Stomach (tissue), 19 donors: ENCODE data around the gene TEX9. TPM values are rescaled to one million over a fixed set of nuclear protein-coding genes. Genes with fewer than 3 reads are reported as not detected.
"Not testable (repeated sequence)": the region's sequence is repeated elsewhere in the genome, so short reads cannot be mapped to it uniquely, and the experiment has no call there.

Source experiments
- DNase-seq, 2 donors: peaks; one replicate each; pipeline versions ENCODE4 v3.0.0 to v3.0.0-alpha.2; 2013 to 2019
- H3K27ac ChIP-seq, 5 donors: fragments of 200-600 bp in 4 of 5; sonication (generic) in 4 of 5; one replicate each; pipeline ENCODE4 v1.5.1; 2013 to 2019; ENCODE audit warnings: mild to moderate bottlenecking in 1 of 5, moderate library complexity in 1 of 5
- H3K27me3 ChIP-seq, 3 donors: fragments of 200-600 bp; sonication (generic); one replicate each; pipeline ENCODE4 v1.5.1; 2017 to 2019; ENCODE audit warnings: mixed run types in 1 of 3
- H3K36me3 ChIP-seq, 4 donors: fragments of 200-600 bp; sonication (generic); 1 replicate in 3 of 4; 2 replicates in 1 of 4; pipeline ENCODE4 v1.5.1; 2016 to 2019
- H3K4me1 ChIP-seq, 4 donors: fragments of 200-600 bp; sonication (generic); one replicate each; pipeline ENCODE4 v1.5.1; 2016 to 2019
- H3K4me3 ChIP-seq, 4 donors: fragments of 200-600 bp; sonication (generic) in 3 of 4; one replicate each; pipeline ENCODE4 v1.5.1; 2016 to 2019; ENCODE audit warnings: mild to moderate bottlenecking in 1 of 4
- H3K9me3 ChIP-seq, 4 donors: fragments of 200-600 bp; sonication (generic); one replicate each; pipeline ENCODE4 v1.5.1; 2016 to 2019
- CTCF ChIP-seq, 7 experiments: fragments of 450-650 bp in 4 of 7; fragments of 200-600 bp in 3 of 7; sonication (generic) in 3 of 7; IDR thresholded peaks; one replicate each; pipeline ENCODE4 v1.5.1; 2016 to 2019; ENCODE audit warnings: antibody characterized with exemption in 7 of 7, control low read depth in 2 of 7, mild to moderate bottlenecking in 1 of 7
- EP300 ChIP-seq: sonication (generic); formaldehyde crosslinking; IDR thresholded peaks from one replicate; pipeline ENCODE4 v1.6.1; 2017; ENCODE audit warnings: antibody characterized with exemption
- POLR2A ChIP-seq, 4 donors: fragments of 450-650 bp; IDR thresholded peaks; one replicate each; pipeline ENCODE4 v1.6.1; 2016; ENCODE audit warnings: antibody characterized with exemption in 4 of 4, control low read depth in 2 of 4, mild to moderate bottlenecking in 1 of 4, moderate library complexity in 1 of 4
- POLR2AphosphoS5 ChIP-seq, 3 donors: sonication (generic); formaldehyde crosslinking; IDR thresholded peaks; one replicate each; pipeline ENCODE4 v1.6.1; 2016; ENCODE audit warnings: antibody characterized with exemption in 3 of 3
- WGBS, 5 donors: extraction: QIAGEN DNeasy Blood & Tissue Kit in 3 of 5; methylation state at CpG; one replicate each; pipeline versions ENCODE4 v1.1.5 to v1.1.7; 2013 to 2018; 5-methylcytosine and 5-hydroxymethylcytosine counted together
- intact Hi-C: fragments of 100-400 bp; cut with DNase I; formaldehyde crosslinking; loops from one replicate; pipeline ENCODE4 v1.15.1; 2023; ENCODE audit warnings: low total_unique reads
- long read RNA-seq, 10 donors: transcript quantifications; one replicate each; lab custom pipeline, GENCODE V29; 2026
- polyA plus RNA-seq, 3 donors: library from polyadenylated mRNA; stranded (reverse); fragments of 200-250 nt; gene quantifications; one replicate each; pipeline ENCODE4 v1.2.3, GENCODE V29; 2013
- total RNA-seq, 5 donors: library from RNA; depleted of rRNA; stranded (reverse); fragments of >200 nt; gene quantifications; one replicate each; pipeline versions ENCODE4 v1.1.0 to v1.2.3, GENCODE V29; 2014 to 2016
- donor health status: healthy with polysubstance abuse.
- donor health status: Bipolar disorder and iron deficiency.
- donor health status: healthy.

TEX9 gene
- total RNA-seq (10 to 100 TPM in 2 of 5 donors, 1 to 10 TPM in 3; 1.8 to 27.4 (median 9.8) TPM), polyA plus RNA-seq (1 to 10 TPM; 3.8 to 5.5 (median 5.3) TPM)
- long read RNA-seq, donor 1 = 0 reads
- long read RNA-seq, donor 2, partial matches to known transcripts = 12 of 12 reads
- long read RNA-seq, donor 2, other reads (novel, unspliced or antisense) = 0 of 12 reads
- long read RNA-seq, donor 3 = 0 reads
- long read RNA-seq, donor 4 = 0 reads
- long read RNA-seq, donor 5, partial matches to known transcripts = 8 of 9 reads
- long read RNA-seq, donor 5, other reads (novel, unspliced or antisense) = 0 of 9 reads
- long read RNA-seq, donor 6, partial matches to known transcripts = 33 of 33 reads
- long read RNA-seq, donor 6, other reads (novel, unspliced or antisense) = 0 of 33 reads
- long read RNA-seq, donor 7 = 0 reads
- long read RNA-seq, donor 8 = 0 reads
- long read RNA-seq, donor 9, partial matches to known transcripts = 12 of 21 reads
- long read RNA-seq, donor 9, other reads (novel, unspliced or antisense) = 9 of 21 reads
- long read RNA-seq, donor 10 = 0 reads

GRCh38 chr15:56365075-56365711 is at the start of gene TEX9:
Gene TEX9 (plus strand): TSS chr15:56365426. CDS start chr15:56365451, 25 bp downstream.
- Histone ChIP-seq H3K4me1 (peaks cover 3 to 27% (median 22%) of the 10 kb centered on the region in 4 donors), H3K9me3 (peaks cover 0 to 3% (median 0%) of the 10 kb centered on the region in 4 donors), H3K27ac (peak within 1 kb of the TSS; percentile 15 to 90 (median 65)), H3K36me3 (no peaks in the 10 kb centered on the region), H3K27me3 (no peaks in the 10 kb centered on the region), H3K4me3 (peak within 1 kb of the TSS; percentile 60 to 90 (median 66))
- intact Hi-C loops = no loop called here
- peak; percentile 88 to 97 for DNase-seq
- 0 to 1% (median 1%) methylated on average over 35 to 45 of the region's 45 CpGs for WGBS, 5 donors
- TF ChIP-seq POLR2AphosphoS5 (IDR thresholded peaks at IDR 0.05) = peak in 2 of 3 donors; percentile 44 to 48
- TF ChIP-seq CTCF (IDR thresholded peaks at IDR 0.05) = no peak
- TF ChIP-seq POLR2A (IDR thresholded peaks at IDR 0.05) = no peak

- H3K27me3 ChIP-seq, H3K4me1 ChIP-seq, H3K27ac ChIP-seq, H3K4me3 ChIP-seq, H3K9me3 ChIP-seq, H3K36me3 ChIP-seq, DNase-seq, intact Hi-C loops: not testable (repeated sequence)
- 74 to 100% (median 90%) methylated on average over 6 to 18 of the region's 18 CpGs for WGBS, 5 donors
Measured at GRCh38 chr15:56316561-56316960, 48.7 kb upstream of the TEX9 start.

- no peaks in the 10 kb centered on the region for H3K4me1 ChIP-seq
- TF ChIP-seq POLR2AphosphoS5 (IDR thresholded peaks at IDR 0.05) (no peak), POLR2A (IDR thresholded peaks at IDR 0.05) (no peak), EP300 (no peak), CTCF (IDR thresholded peaks at IDR 0.05) (no peak)
- no peaks in the 10 kb centered on the region for H3K36me3 ChIP-seq
- intact Hi-C loops = no loop called here
- no peak overlapping the region for H3K27ac ChIP-seq
- no peak for DNase-seq
- peaks cover 0 to 3% (median 0%) of the 10 kb centered on the region in 4 donors for H3K9me3 ChIP-seq
- H3K27me3 ChIP-seq = no peaks in the 10 kb centered on the region
- no peak overlapping the region for H3K4me3 ChIP-seq
Measured at GRCh38 chr15:56320316-56320715, 44.9 kb upstream of the TEX9 start.

- no peaks in the 10 kb centered on the region for H3K36me3 ChIP-seq
- H3K4me3 ChIP-seq = no peak overlapping the region
- no peaks in the 10 kb centered on the region for H3K27me3 ChIP-seq
- no peak overlapping the region for H3K27ac ChIP-seq
- intact Hi-C loops = no loop called here
- H3K9me3 ChIP-seq = peaks cover 0 to 3% (median 0%) of the 10 kb centered on the region in 4 donors
- H3K4me1 ChIP-seq = no peaks in the 10 kb centered on the region
- no peak for TF ChIP-seq POLR2A (IDR thresholded peaks at IDR 0.05)
- no peak for TF ChIP-seq POLR2AphosphoS5 (IDR thresholded peaks at IDR 0.05)
- TF ChIP-seq EP300 = no peak
- TF ChIP-seq CTCF (IDR thresholded peaks at IDR 0.05) = no peak
- DNase-seq = no peak
- WGBS, 5 donors = 53 to 72% (median 61%) methylated on average over 3 of the region's 3 CpGs
Measured at GRCh38 chr15:56320861-56321260, 44.4 kb upstream of the TEX9 start.
